Neural cell (in vitro differentiated cells): ENCODE measurements around the gene TMCC1. TPM values are rescaled to one million over a fixed set of nuclear protein-coding genes. Genes with fewer than 3 reads are reported as not detected.

Source experiments
- H2AFZ ChIP-seq: fragments of 200-600, 300-800 bp; sonication (generic), shearing (Covaris generic); 2 replicates; pipeline ENCODE4 v1.6.0; 2014; ENCODE audit warnings: low read depth, mild to moderate bottlenecking, antibody characterized with exemption, low read length, moderate library complexity
- H3F3A ChIP-seq: fragments of 200-600 bp; shearing (Covaris generic); 2 replicates; pipeline ENCODE4 v1.6.1; 2016; ENCODE audit warnings: mild to moderate bottlenecking, moderate library complexity, mixed read lengths, antibody characterized with exemption, low read length; ENCODE audit not compliant: insufficient read depth, poor library complexity, severe bottlenecking
- H3K27ac ChIP-seq: fragments of 200-600, 300-800 bp; sonication (generic), shearing (Covaris generic); 2 replicates; pipeline ENCODE4 v1.5.1; 2014; ENCODE audit warnings: mild to moderate bottlenecking, low read length, moderate library complexity
- H3K27me3 ChIP-seq: fragments of 300-800, 200-600 bp; sonication (generic), shearing (Covaris generic); 2 replicates; pipeline ENCODE4 v1.6.0; 2014; ENCODE audit warnings: mild to moderate bottlenecking, low read depth, low read length, moderate library complexity; ENCODE audit not compliant: insufficient read depth
- H3K36me3 ChIP-seq: fragments of 300-800, 200-600 bp; sonication (generic), shearing (Covaris generic); 2 replicates; pipeline ENCODE4 v1.5.1; 2014; ENCODE audit warnings: mild to moderate bottlenecking, antibody characterized with exemption, low read length, moderate library complexity; ENCODE audit not compliant: insufficient read depth
- H3K4me2 ChIP-seq: fragments of 300-800, 200-600 bp; sonication (generic), shearing (Covaris generic); 2 replicates; pipeline ENCODE4 v1.6.0; 2014; ENCODE audit warnings: mild to moderate bottlenecking, low read length
- H3K4me3 ChIP-seq: fragments of 300-800, 200-600 bp; sonication (generic), shearing (Covaris generic); 2 replicates; pipeline ENCODE4 v1.5.1; 2014; ENCODE audit warnings: mild to moderate bottlenecking, low read length, moderate library complexity
- H3K79me2 ChIP-seq: fragments of 200-600 bp; shearing (Covaris generic); replicated peaks from 2 replicates; pipeline ENCODE4 v1.6.0; 2014; ENCODE audit warnings: mild to moderate bottlenecking, low read length, moderate library complexity; ENCODE audit not compliant: insufficient read depth
- H3K9ac ChIP-seq: fragments of 300-800, 200-600 bp; sonication (generic), shearing (Covaris generic); 2 replicates; pipeline ENCODE4 v1.6.1; 2016; ENCODE audit warnings: mild to moderate bottlenecking, low read length, mixed read lengths
- H3K9me2 ChIP-seq: fragments of 200-600 bp; shearing (Covaris generic); 2 replicates; pipeline ENCODE4 v1.6.1; 2016; ENCODE audit warnings: mild to moderate bottlenecking, low read length, mixed read lengths; ENCODE audit not compliant: insufficient read depth
- H3K9me3 ChIP-seq: fragments of 200-600, 300-800 bp; sonication (generic), shearing (Covaris generic); 2 replicates; pipeline ENCODE4 v1.6.1; 2016; ENCODE audit warnings: mild to moderate bottlenecking, mixed run types, low read length, moderate library complexity, mixed read lengths
- H4K20me1 ChIP-seq: fragments of 200-600 bp; shearing (Covaris generic); 2 replicates; pipeline ENCODE4 v1.6.1; 2016; ENCODE audit warnings: mild to moderate bottlenecking, mixed run types; ENCODE audit not compliant: insufficient read depth
- CTCF ChIP-seq: fragments of 450-650 bp; IDR thresholded peaks from 2 replicates; pipeline ENCODE4 v1.5.1; 2014; ENCODE audit warnings: antibody characterized with exemption, mild to moderate bottlenecking, moderate library complexity; ENCODE audit not compliant: poor library complexity, severe bottlenecking
- EZH2 ChIP-seq: fragments of 200-600, 300-800 bp; shearing (Covaris generic), sonication (generic); IDR thresholded peaks from 2 replicates; pipeline ENCODE4 v1.6.1; 2014; ENCODE audit warnings: antibody characterized with exemption, low read length, borderline replicate concordance, mild to moderate bottlenecking; ENCODE audit not compliant: insufficient read depth, poor library complexity, severe bottlenecking
- MXI1 ChIP-seq: fragments of 450-650 bp; conservative IDR thresholded peaks from 2 replicates; pipeline ENCODE4 v1.6.1; 2014; ENCODE audit warnings: antibody characterized with exemption, mild to moderate bottlenecking; ENCODE audit not compliant: poor library complexity, severe bottlenecking
- POLR2AphosphoS5 ChIP-seq: IDR thresholded peaks from 2 replicates; pipeline ENCODE4 v1.6.1; 2012
- RAD21 ChIP-seq: fragments of 450-650 bp; conservative IDR thresholded peaks from 2 replicates; pipeline ENCODE4 v1.6.1; 2014; ENCODE audit warnings: antibody characterized with exemption, mild to moderate bottlenecking, moderate library complexity
- SMC3 ChIP-seq: fragments of 450-650 bp; conservative IDR thresholded peaks from 2 replicates; pipeline ENCODE4 v1.6.1; 2014; ENCODE audit warnings: antibody characterized with exemption, mild to moderate bottlenecking, moderate library complexity; ENCODE audit not compliant: poor library complexity
- TAF1 ChIP-seq: IDR thresholded peaks from 2 replicates; pipeline ENCODE4 v1.6.1; 2012; ENCODE audit warnings: low read depth
- polyA plus RNA-seq: library from polyadenylated mRNA; depleted of rRNA; stranded (reverse); fragments of >200 nt; gene quantifications from 2 replicates; pipeline ENCODE4 v1.2.3, GENCODE V29; 2014
- TF ChIP-seq, protein P1 (sequence below): IDR thresholded peaks from 2 replicates; pipeline ENCODE4 v1.6.1; 2012; ENCODE audit warnings: borderline replicate concordance

The TMCC1 gene
- polyA plus RNA-seq, 1 donor from 2014 or later, result 25.0 TPM

GRCh38 chr3:129609591-129610182 is 283.8 kb downstream of the TMCC1 start:
- no peaks in the 10 kb centered on the region for H4K20me1 ChIP-seq
- H3K27me3 ChIP-seq, result peaks cover 36% of the 10 kb centered on the region
- no peak overlapping the region for H3K4me3 ChIP-seq
- no peaks in the 10 kb centered on the region for H3K79me2 ChIP-seq
- H3F3A ChIP-seq, result no peaks in the 10 kb centered on the region
- no peak overlapping the region for H3K27ac ChIP-seq
- H3K9me2 ChIP-seq, result no peaks in the 10 kb centered on the region
- no peaks in the 10 kb centered on the region for H3K9me3 ChIP-seq
- no peak overlapping the region for H3K4me2 ChIP-seq
- no peaks in the 10 kb centered on the region for H3K36me3 ChIP-seq
- no peak overlapping the region for H2AFZ ChIP-seq
- H3K9ac ChIP-seq, result no peak overlapping the region
- TF ChIP-seq SMC3 (no peak), RAD21 (no peak), MXI1 (no peak), TAF1 (no peak)
- TF ChIP-seq, protein P1, sequence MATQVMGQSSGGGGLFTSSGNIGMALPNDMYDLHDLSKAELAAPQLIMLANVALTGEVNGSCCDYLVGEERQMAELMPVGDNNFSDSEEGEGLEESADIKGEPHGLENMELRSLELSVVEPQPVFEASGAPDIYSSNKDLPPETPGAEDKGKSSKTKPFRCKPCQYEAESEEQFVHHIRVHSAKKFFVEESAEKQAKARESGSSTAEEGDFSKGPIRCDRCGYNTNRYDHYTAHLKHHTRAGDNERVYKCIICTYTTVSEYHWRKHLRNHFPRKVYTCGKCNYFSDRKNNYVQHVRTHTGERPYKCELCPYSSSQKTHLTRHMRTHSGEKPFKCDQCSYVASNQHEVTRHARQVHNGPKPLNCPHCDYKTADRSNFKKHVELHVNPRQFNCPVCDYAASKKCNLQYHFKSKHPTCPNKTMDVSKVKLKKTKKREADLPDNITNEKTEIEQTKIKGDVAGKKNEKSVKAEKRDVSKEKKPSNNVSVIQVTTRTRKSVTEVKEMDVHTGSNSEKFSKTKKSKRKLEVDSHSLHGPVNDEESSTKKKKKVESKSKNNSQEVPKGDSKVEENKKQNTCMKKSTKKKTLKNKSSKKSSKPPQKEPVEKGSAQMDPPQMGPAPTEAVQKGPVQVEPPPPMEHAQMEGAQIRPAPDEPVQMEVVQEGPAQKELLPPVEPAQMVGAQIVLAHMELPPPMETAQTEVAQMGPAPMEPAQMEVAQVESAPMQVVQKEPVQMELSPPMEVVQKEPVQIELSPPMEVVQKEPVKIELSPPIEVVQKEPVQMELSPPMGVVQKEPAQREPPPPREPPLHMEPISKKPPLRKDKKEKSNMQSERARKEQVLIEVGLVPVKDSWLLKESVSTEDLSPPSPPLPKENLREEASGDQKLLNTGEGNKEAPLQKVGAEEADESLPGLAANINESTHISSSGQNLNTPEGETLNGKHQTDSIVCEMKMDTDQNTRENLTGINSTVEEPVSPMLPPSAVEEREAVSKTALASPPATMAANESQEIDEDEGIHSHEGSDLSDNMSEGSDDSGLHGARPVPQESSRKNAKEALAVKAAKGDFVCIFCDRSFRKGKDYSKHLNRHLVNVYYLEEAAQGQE, result no peak

GRCh38 chr3:129608936-129609590 is 284.4 kb downstream of the TMCC1 start:
- Histone ChIP-seq H3K27ac (no peak overlapping the region), H3K36me3 (no peaks in the 10 kb centered on the region), H3K9me2 (no peaks in the 10 kb centered on the region), H3K9ac (no peak overlapping the region), H3F3A (no peaks in the 10 kb centered on the region), H2AFZ (no peak overlapping the region), H3K9me3 (no peaks in the 10 kb centered on the region), H3K27me3 (peaks cover 43% of the 10 kb centered on the region), H3K79me2 (no peaks in the 10 kb centered on the region), H4K20me1 (no peaks in the 10 kb centered on the region), H3K4me2 (no peak overlapping the region), H3K4me3 (no peak overlapping the region)
- TF ChIP-seq, protein P1, result no peak
- no peak for TF ChIP-seq RAD21
- no peak for TF ChIP-seq CTCF
- TF ChIP-seq POLR2AphosphoS5, result no peak
- TF ChIP-seq SMC3, result no peak
- TF ChIP-seq EZH2, result no peak
- no peak for TF ChIP-seq TAF1
